COLO668 (cell line): ENCODE data around the gene GNA15.
A peak's percentile ranks its signal among the peaks of the same experiment; 100 is the strongest.
"Not testable (repeated sequence)": the region's sequence is repeated elsewhere in the genome, so short reads cannot be mapped to it uniquely, and the experiment has no call there.

Experiments used
- DNase-seq: peaks from one replicate; lab custom pipeline; 2025; ENCODE audit not compliant: unreplicated experiment; lab: John Stamatoyannopoulos, UW

GNA15 gene

GRCh38 chr19:3135961-3136683, at the start of gene GNA15:
GNA15 (plus strand) TSS chr19:3136033; CDS start chr19:3136451, 418 bp downstream.
- no peak for DNase-seq

GRCh38 chr19:3087769-3088168, 48.1 kb upstream of the GNA15 start:
- no peak for DNase-seq

- DNase-seq = not testable (repeated sequence)
Observed at GRCh38 chr19:3089299-3089855, 46.5 kb upstream of the GNA15 start.

GRCh38 chr19:3094601-3095440, 41.0 kb upstream of the GNA15 start:
- DNase-seq = peak; percentile 46

GRCh38 chr19:3095441-3096191, 40.2 kb upstream of the GNA15 start:
- DNase-seq = peak; percentile 27

GRCh38 chr19:3096267-3096901, 39.4 kb upstream of the GNA15 start:
- DNase-seq = no peak

- DNase-seq = no peak
Observed at GRCh38 chr19:3096902-3097326, 38.9 kb upstream of the GNA15 start.

GRCh38 chr19:3097442-3097871, 38.4 kb upstream of the GNA15 start:
- DNase-seq = no peak

- no peak for DNase-seq
Observed at GRCh38 chr19:3098141-3098514, 37.7 kb upstream of the GNA15 start.

- DNase-seq = peak; percentile 20
Observed at GRCh38 chr19:3098515-3099346, 37.1 kb upstream of the GNA15 start.

- DNase-seq = peak; percentile 26
Observed at GRCh38 chr19:3099347-3100145, 36.3 kb upstream of the GNA15 start.

- no peak for DNase-seq
Observed at GRCh38 chr19:3100331-3100730, 35.5 kb upstream of the GNA15 start.

GRCh38 chr19:3100747-3101730, 34.8 kb upstream of the GNA15 start:
- DNase-seq = no peak

GRCh38 chr19:3102239-3103140, 33.3 kb upstream of the GNA15 start:
- no peak for DNase-seq

GRCh38 chr19:3104708-3104983, 31.2 kb upstream of the GNA15 start:
- no peak for DNase-seq

- no peak for DNase-seq
Observed at GRCh38 chr19:3105641-3106508, 30.0 kb upstream of the GNA15 start.
